Osteocyte (in vitro differentiated cells): ENCODE results near the gene SPATA21. TPM values are rescaled to one million over a fixed set of nuclear protein-coding genes. Genes with fewer than 3 reads are reported as not detected.

Experiments used
- DNase-seq: peaks from one replicate; pipeline ENCODE4 v3.0.0; 2021; ENCODE audit warnings: mixed read lengths; ENCODE audit not compliant: unreplicated experiment; ENCODE audit errors: extremely low spot score
- H3K27ac Mint-ChIP-seq: one replicate; pipeline ENCODE4 v1.8.0; 2021; ENCODE audit warnings: mild to moderate bottlenecking, mixed read lengths; ENCODE audit not compliant: unreplicated experiment
- H3K27me3 Mint-ChIP-seq: one replicate; pipeline ENCODE4 v1.8.0; 2021; ENCODE audit warnings: mixed read lengths; ENCODE audit not compliant: unreplicated experiment
- H3K36me3 Mint-ChIP-seq: one replicate; pipeline ENCODE4 v1.8.0; 2021; ENCODE audit warnings: mixed read lengths; ENCODE audit not compliant: unreplicated experiment
- H3K4me1 Mint-ChIP-seq: one replicate; pipeline ENCODE4 v1.8.0; 2021; ENCODE audit warnings: mixed read lengths; ENCODE audit not compliant: unreplicated experiment
- H3K4me3 Mint-ChIP-seq: one replicate; pipeline ENCODE4 v1.8.0; 2021; ENCODE audit warnings: mild to moderate bottlenecking, moderate library complexity, mixed read lengths; ENCODE audit not compliant: unreplicated experiment
- H3K9me3 Mint-ChIP-seq: one replicate; pipeline ENCODE4 v1.8.0; 2021; ENCODE audit warnings: mixed read lengths; ENCODE audit not compliant: unreplicated experiment
- CTCF ChIP-seq: fragments of 200-600 bp; sonication (generic); IDR thresholded peaks from 2 replicates; pipeline ENCODE4 v1.5.0; 2021; ENCODE audit warnings: antibody characterized with exemption, mild to moderate bottlenecking, moderate library complexity
- total RNA-seq: library from RNA; stranded (reverse); gene quantifications from 2 replicates; pipeline ENCODE4 v1.2.1, GENCODE V29; 2021

The SPATA21 gene
- total RNA-seq, 1 donor from 2014 or later, result not detected

GRCh38 chr1:16375521-16376340, 61.5 kb downstream of the SPATA21 start:
- no peaks in the 10 kb centered on the region for H3K9me3 Mint-ChIP-seq
- H3K27ac Mint-ChIP-seq, result peak overlapping the region; percentile 95
- H3K4me1 Mint-ChIP-seq, result peaks cover 74% of the 10 kb centered on the region
- no peaks in the 10 kb centered on the region for H3K27me3 Mint-ChIP-seq
- peak overlapping the region; percentile 48 for H3K4me3 Mint-ChIP-seq
- no peaks in the 10 kb centered on the region for H3K36me3 Mint-ChIP-seq
- no peak for TF ChIP-seq CTCF
- no peak for DNase-seq

- TF ChIP-seq CTCF, result no peak
- Mint-ChIP-seq H3K36me3 (no peaks in the 10 kb centered on the region), H3K27me3 (no peaks in the 10 kb centered on the region), H3K9me3 (no peaks in the 10 kb centered on the region), H3K27ac (peak overlapping the region; percentile 95), H3K4me1 (peaks cover 81% of the 10 kb centered on the region), H3K4me3 (peak overlapping the region; percentile 35)
- no peak for DNase-seq
These were observed 63.0 kb downstream of the SPATA21 start for GRCh38 chr1:16374266-16374665.

GRCh38 chr1:16372535-16373285, 64.5 kb downstream of the SPATA21 start:
- Mint-ChIP-seq H3K9me3 (no peaks in the 10 kb centered on the region), H3K27me3 (no peaks in the 10 kb centered on the region), H3K36me3 (no peaks in the 10 kb centered on the region), H3K4me3 (no peak overlapping the region), H3K4me1 (peaks cover 86% of the 10 kb centered on the region), H3K27ac (peak overlapping the region; percentile 80)
- TF ChIP-seq CTCF, result no peak
- DNase-seq, result no peak

- H3K9me3 Mint-ChIP-seq, result no peaks in the 10 kb centered on the region
- TF ChIP-seq CTCF, result no peak
- H3K27ac Mint-ChIP-seq, result peak overlapping the region; percentile 80
- no peaks in the 10 kb centered on the region for H3K36me3 Mint-ChIP-seq
- peak overlapping the region; percentile 44 for H3K4me3 Mint-ChIP-seq
- H3K4me1 Mint-ChIP-seq, result peaks cover 78% of the 10 kb centered on the region
- no peak for DNase-seq
- no peaks in the 10 kb centered on the region for H3K27me3 Mint-ChIP-seq
These were observed 65.5 kb downstream of the SPATA21 start for GRCh38 chr1:16371725-16372124.

GRCh38 chr1:16369821-16370220, 67.4 kb downstream of the SPATA21 start:
- H3K27me3 Mint-ChIP-seq, result no peaks in the 10 kb centered on the region
- H3K27ac Mint-ChIP-seq, result no peak overlapping the region
- H3K4me1 Mint-ChIP-seq, result peaks cover 60% of the 10 kb centered on the region
- no peak for TF ChIP-seq CTCF
- H3K4me3 Mint-ChIP-seq, result no peak overlapping the region
- no peaks in the 10 kb centered on the region for H3K9me3 Mint-ChIP-seq
- DNase-seq, result no peak
- no peaks in the 10 kb centered on the region for H3K36me3 Mint-ChIP-seq
